Uterine smooth muscle cell (primary cell): ENCODE results near the gene CDK5R1. TPM values are rescaled to one million over a fixed set of nuclear protein-coding genes. Genes with fewer than 3 reads are reported as not detected.

Experiments
- total RNA-seq: library from RNA; depleted of rRNA; stranded (reverse); fragments of >200 nt; gene quantifications from 2 replicates; pipeline ENCODE4 v1.2.3, GENCODE V29; 2014

CDK5R1 gene
- total RNA-seq = 1.00 and 1.1 TPM in 2 replicates

GRCh38 chr17:32486701-32487472 is at the start of gene CDK5R1:
CDK5R1 (plus strand) TSS chr17:32486993; CDS start chr17:32487621, 628 bp downstream.

GRCh38 chr17:32444301-32445073 is 42.3 kb upstream of the CDK5R1 start, which contains the start of gene PSMD11:
PSMD11 (plus strand) TSS chr17:32444510; CDS start chr17:32444524, 14 bp downstream.

Other genes with a start within 250 kb of the CDK5R1 start
- under 0.01 and 0.22 TPM in 2 replicates for gene RHBDL3, start 221.2 kb upstream of the CDK5R1 start, total RNA-seq
- gene C17orf75, start 144.8 kb upstream of the CDK5R1 start, total RNA-seq = 20.9 and 21.9 TPM in 2 replicates
- gene ZNF207, start 136.8 kb upstream of the CDK5R1 start, total RNA-seq = 103 and 135 TPM in 2 replicates
- gene PSMD11, start 42.5 kb upstream of the CDK5R1 start, total RNA-seq = 88.9 and 152 TPM in 2 replicates